Measurements from ENCODE around the gene ADISSP.

ADISSP gene

DNA sequence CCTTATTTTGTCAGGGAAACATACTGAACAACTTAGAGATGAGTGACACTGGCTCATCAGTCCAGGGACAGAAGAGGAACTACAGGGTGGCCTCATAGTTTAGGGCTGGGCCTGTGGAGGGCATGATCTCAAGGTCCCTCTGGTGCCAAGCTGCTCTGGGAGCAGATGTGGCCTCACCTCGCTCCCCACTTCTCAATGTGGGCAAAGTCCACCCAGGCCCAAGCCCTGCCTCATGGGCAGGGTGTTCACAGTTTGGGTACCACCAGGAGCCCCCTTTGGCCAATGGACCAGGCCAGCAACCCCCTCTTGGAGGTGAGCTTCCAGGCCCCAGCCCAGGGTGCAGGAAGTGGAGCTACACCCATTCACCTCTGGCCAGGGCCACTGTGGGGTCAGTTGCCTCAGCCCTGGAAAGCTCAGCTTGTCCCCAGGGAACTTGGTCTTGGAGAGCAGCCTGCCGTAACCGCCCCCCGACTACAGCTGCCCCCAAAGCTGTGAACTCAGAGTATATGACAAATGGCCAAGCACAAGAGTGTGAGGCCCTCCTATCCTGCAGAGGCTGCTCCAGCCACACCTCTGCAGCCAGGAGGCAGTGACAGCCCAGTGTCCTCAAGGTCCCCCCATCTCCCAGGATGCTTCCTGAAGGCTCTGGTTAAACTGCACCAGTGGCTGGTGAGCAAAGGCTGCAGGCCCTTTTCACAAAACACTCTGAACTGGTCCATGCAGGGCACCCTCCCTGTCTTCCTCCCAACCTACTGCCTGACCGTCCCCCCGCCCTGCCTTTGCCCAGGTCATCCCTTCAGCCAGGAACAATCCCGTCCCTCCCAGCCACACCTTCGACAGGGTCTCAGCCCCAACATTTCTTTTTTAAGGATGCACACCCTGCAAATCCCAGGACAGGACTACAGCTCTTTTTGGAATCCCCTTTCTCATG is 3.6 kb downstream of the ADISSP start:
- H4K20me1 ChIP-seq (ENCODE audit: control insufficient read depth, insufficient read depth, low read depth, low read length): peaks cover 8% of the 10 kb centered on the region; the same call in 1 of the 2 replicates
- H3K9me3 ChIP-seq (ENCODE audit: control insufficient read depth, insufficient read depth, low read length): no peaks in the 10 kb centered on the region
- peaks cover 3% of the 10 kb centered on the region for H3F3A ChIP-seq (ENCODE audit: control insufficient read depth, insufficient read depth)
- peaks cover 26% of the 10 kb centered on the region for H3K4me1 ChIP-seq (ENCODE audit: control insufficient read depth, low read length)
- no peaks in the 10 kb centered on the region for H3K9me2 ChIP-seq (replicated peaks; ENCODE audit: control insufficient read depth, low read length)
- H3K36me3 ChIP-seq (ENCODE audit: control insufficient read depth, low read length): peaks cover 16% of the 10 kb centered on the region
- no peak overlapping the region for H3K27ac ChIP-seq (ENCODE audit: low read depth, low read length)
- H3K79me2 ChIP-seq (ENCODE audit: control insufficient read depth, low read length): peaks cover 51% of the 10 kb centered on the region
- TF ChIP-seq EZH2phosphoT487 (IDR thresholded peaks at IDR 0.05; ENCODE audit: borderline replicate concordance, low read length): no peak
- TF ChIP-seq, protein P1, sequence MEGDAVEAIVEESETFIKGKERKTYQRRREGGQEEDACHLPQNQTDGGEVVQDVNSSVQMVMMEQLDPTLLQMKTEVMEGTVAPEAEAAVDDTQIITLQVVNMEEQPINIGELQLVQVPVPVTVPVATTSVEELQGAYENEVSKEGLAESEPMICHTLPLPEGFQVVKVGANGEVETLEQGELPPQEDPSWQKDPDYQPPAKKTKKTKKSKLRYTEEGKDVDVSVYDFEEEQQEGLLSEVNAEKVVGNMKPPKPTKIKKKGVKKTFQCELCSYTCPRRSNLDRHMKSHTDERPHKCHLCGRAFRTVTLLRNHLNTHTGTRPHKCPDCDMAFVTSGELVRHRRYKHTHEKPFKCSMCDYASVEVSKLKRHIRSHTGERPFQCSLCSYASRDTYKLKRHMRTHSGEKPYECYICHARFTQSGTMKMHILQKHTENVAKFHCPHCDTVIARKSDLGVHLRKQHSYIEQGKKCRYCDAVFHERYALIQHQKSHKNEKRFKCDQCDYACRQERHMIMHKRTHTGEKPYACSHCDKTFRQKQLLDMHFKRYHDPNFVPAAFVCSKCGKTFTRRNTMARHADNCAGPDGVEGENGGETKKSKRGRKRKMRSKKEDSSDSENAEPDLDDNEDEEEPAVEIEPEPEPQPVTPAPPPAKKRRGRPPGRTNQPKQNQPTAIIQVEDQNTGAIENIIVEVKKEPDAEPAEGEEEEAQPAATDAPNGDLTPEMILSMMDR (IDR thresholded peaks at IDR 0.05; ENCODE audit: low read depth, low read length, poor library complexity, severe bottlenecking): no peak
- no peak overlapping the region for H3K4me3 ChIP-seq (ENCODE audit: low read length)
- H3K4me2 ChIP-seq (ENCODE audit: low read length): no peak overlapping the region
- no peaks in the 10 kb centered on the region for H3K27me3 ChIP-seq (ENCODE audit: control insufficient read depth, low read length)

DNA sequence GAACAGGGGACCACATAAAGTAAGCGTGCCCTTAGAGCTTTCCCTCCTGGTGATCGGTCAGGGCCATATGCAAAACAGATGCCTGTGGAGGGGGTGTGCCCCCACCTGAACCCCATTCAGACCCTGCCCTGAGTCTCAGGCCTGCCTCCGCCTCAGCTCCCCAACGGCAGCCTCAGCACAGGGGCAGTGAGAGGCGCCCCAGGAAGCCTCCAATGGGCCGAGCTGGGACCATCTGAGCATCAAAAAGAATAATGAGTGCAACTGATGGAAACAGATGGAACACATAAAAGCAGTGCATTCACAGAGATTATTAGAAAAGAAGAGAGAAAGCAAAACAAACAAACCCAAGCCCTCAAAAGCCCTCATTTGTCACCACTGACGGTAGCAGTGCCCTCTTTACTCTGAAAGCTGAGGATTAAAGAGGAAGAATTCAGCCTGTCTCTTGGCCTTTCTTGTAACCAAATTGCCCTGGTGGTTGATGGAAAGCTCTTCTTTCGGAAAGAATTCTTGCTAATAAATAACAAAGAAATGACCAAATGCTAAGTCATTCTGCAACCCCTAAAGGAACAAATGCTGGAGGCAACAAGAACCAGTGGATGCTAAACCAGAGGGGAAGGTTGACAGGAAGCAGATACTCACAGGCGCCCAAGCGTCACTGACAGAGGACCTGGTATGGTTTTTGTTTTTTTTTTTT is 6.8 kb downstream of the ADISSP start:
- Histone ChIP-seq H3K9me2 (replicated peaks; ENCODE audit: control insufficient read depth, low read length) (no peaks in the 10 kb centered on the region), H3K79me2 (ENCODE audit: control insufficient read depth, low read length) (peaks cover 34% of the 10 kb centered on the region), H3K27ac (ENCODE audit: low read depth, low read length) (no peak overlapping the region), H3K4me3 (ENCODE audit: low read length) (no peak overlapping the region), H3K4me2 (ENCODE audit: low read length) (no peak overlapping the region), H3K27me3 (ENCODE audit: control insufficient read depth, low read length) (no peaks in the 10 kb centered on the region), H3F3A (ENCODE audit: control insufficient read depth, insufficient read depth) (no peaks in the 10 kb centered on the region), H3K4me1 (ENCODE audit: control insufficient read depth, low read length) (peaks cover 8% of the 10 kb centered on the region), H3K9me3 (ENCODE audit: control insufficient read depth, insufficient read depth, low read length) (no peaks in the 10 kb centered on the region), H4K20me1 (ENCODE audit: control insufficient read depth, insufficient read depth, low read depth, low read length) (no peaks in the 10 kb centered on the region), H3K36me3 (ENCODE audit: control insufficient read depth, low read length) (peaks cover 21% of the 10 kb centered on the region)
- TF ChIP-seq EZH2phosphoT487 (IDR thresholded peaks at IDR 0.05; ENCODE audit: borderline replicate concordance, low read length): no peak
- TF ChIP-seq, protein P1 (IDR thresholded peaks at IDR 0.05; ENCODE audit: low read depth, low read length, poor library complexity, severe bottlenecking): no peak

DNA sequence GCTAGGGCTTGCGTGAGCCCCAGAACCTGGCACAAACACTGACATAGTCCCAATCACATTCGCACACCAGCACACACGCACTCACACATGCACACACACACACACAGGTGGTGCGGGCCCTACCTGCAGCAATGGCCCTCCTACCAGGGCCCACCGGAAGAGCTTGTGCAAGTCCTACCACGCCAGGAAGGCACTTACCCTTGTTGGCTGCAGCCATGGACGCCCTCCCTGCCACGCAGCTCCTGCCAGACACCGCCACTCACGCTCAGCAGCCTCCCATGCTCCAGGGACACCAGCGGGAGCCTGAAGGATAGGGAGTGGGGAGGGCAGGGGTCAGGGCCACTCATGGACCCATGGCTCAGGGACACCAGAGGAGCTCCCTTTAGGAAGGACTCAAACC is 7.7 kb downstream of the ADISSP start:
- H3K9me3 ChIP-seq (ENCODE audit: control insufficient read depth, insufficient read depth, low read length): no peaks in the 10 kb centered on the region
- TF ChIP-seq, protein P1 (IDR thresholded peaks at IDR 0.05; ENCODE audit: low read depth, low read length, poor library complexity, severe bottlenecking): no peak
- TF ChIP-seq EZH2phosphoT487 (IDR thresholded peaks at IDR 0.05; ENCODE audit: borderline replicate concordance, low read length): no peak

More for the DNA sequence above, 7.7 kb downstream of the ADISSP start:
- no peak overlapping the region for H3K4me3 ChIP-seq (ENCODE audit: low read length)
- no peaks in the 10 kb centered on the region for H3K9me2 ChIP-seq (replicated peaks; ENCODE audit: control insufficient read depth, low read length)
- H3K36me3 ChIP-seq (ENCODE audit: control insufficient read depth, low read length): peaks cover 19% of the 10 kb centered on the region
- peaks cover 25% of the 10 kb centered on the region for H3K79me2 ChIP-seq (ENCODE audit: control insufficient read depth, low read length)
- H3F3A ChIP-seq (ENCODE audit: control insufficient read depth, insufficient read depth): no peaks in the 10 kb centered on the region
- no peak overlapping the region for H3K4me2 ChIP-seq (ENCODE audit: low read length)
- no peak overlapping the region for H3K27ac ChIP-seq (ENCODE audit: low read depth, low read length)
- H3K4me1 ChIP-seq (ENCODE audit: control insufficient read depth, low read length): no peaks in the 10 kb centered on the region
- no peaks in the 10 kb centered on the region for H3K27me3 ChIP-seq (ENCODE audit: control insufficient read depth, low read length)
- no peaks in the 10 kb centered on the region for H4K20me1 ChIP-seq (ENCODE audit: control insufficient read depth, insufficient read depth, low read depth, low read length)

Measured in DOHH2 (cell line).